Upper lobe of left lung (tissue), 6 donors: ENCODE data around the gene FAM47E. TPM values are rescaled to one million over a fixed set of nuclear protein-coding genes. Genes with fewer than 3 reads are reported as not detected.

Source experiments
- ATAC-seq, 2 donors: fragments of 200-7000 bp; cut with Tn5 transposase; one replicate each; pipeline ENCODE4 v1.9.1; 2022; ENCODE audit warnings: mild to moderate bottlenecking in 2 of 2, moderate library complexity in 2 of 2; ENCODE audit not compliant: low FRiP score in 2 of 2
- DNase-seq, 2 donors: peaks; one replicate each; pipeline ENCODE4 v3.0.0-alpha.2; 2019 to 2020
- H3K27ac ChIP-seq, 4 donors: fragments of 200-600 bp; sonication (generic); one replicate each; pipeline ENCODE4 v1.5.1; 2016 to 2019
- H3K27me3 ChIP-seq, 4 donors: fragments of 200-600 bp; sonication (generic); one replicate each; pipeline ENCODE4 v1.5.1; 2017 to 2019
- H3K36me3 ChIP-seq, 4 donors: fragments of 200-600 bp; sonication (generic); one replicate each; pipeline ENCODE4 v1.5.1; 2016 to 2019
- H3K4me1 ChIP-seq, 4 donors: fragments of 200-600 bp; sonication (generic); one replicate each; pipeline ENCODE4 v1.5.1; 2018 to 2019
- H3K4me3 ChIP-seq, 4 donors: fragments of 200-600 bp; sonication (generic); one replicate each; pipeline ENCODE4 v1.5.1; 2017 to 2019; ENCODE audit warnings: mild to moderate bottlenecking in 2 of 4, moderate library complexity in 1 of 4
- H3K9me3 ChIP-seq, 4 donors: fragments of 200-600 bp; sonication (generic); one replicate each; pipeline ENCODE4 v1.5.1; 2018 to 2019
- EP300 ChIP-seq, 4 donors: sonication (generic); formaldehyde crosslinking; IDR thresholded peaks; one replicate each; pipeline ENCODE4 v1.5.1; 2017; ENCODE audit warnings: antibody characterized with exemption in 4 of 4, control low read depth in 2 of 4
- POLR2A ChIP-seq, 4 donors: fragments of 450-650 bp; IDR thresholded peaks; one replicate each; pipeline ENCODE4 v1.5.1; 2016 to 2017; ENCODE audit warnings: antibody characterized with exemption in 4 of 4, mild to moderate bottlenecking in 2 of 4
- POLR2AphosphoS5 ChIP-seq, 2 donors: sonication (generic); formaldehyde crosslinking; IDR thresholded peaks; one replicate each; pipeline ENCODE4 v1.5.1; 2017; ENCODE audit warnings: antibody characterized with exemption in 2 of 2
- WGBS, 2 donors: methylation state at CpG; one replicate each; pipeline ENCODE4 v1.1.5; 2017 to 2018; 5-methylcytosine and 5-hydroxymethylcytosine counted together
- total RNA-seq, 6 donors: library from RNA; depleted of rRNA in 4 of 6; stranded (reverse); fragments of >200 nt in 4 of 6; gene quantifications; one replicate each; pipeline versions ENCODE4 v1.1.0 to v1.2.1, GENCODE V29; 2016 to 2021
- TF ChIP-seq, protein P1 (sequence below), 6 experiments: fragments of 450-650 bp in 4 of 6; fragments of 200-600 bp in 2 of 6; sonication (generic) in 2 of 6; IDR thresholded peaks; one replicate each; pipeline ENCODE4 v1.5.1; 2016 to 2019; ENCODE audit warnings: antibody characterized with exemption in 6 of 6
- donor health status: DM: no; HTN: no; CAD: no; lungs with moderate emphysema.
- donor health status: DM: no; HTN: yes; CAD: no; lungs with severe emphysema.

Gene FAM47E
- total RNA-seq, 6 donors from 2014 or later = 4.0 to 17.5 (median 6.5) TPM

DNA sequence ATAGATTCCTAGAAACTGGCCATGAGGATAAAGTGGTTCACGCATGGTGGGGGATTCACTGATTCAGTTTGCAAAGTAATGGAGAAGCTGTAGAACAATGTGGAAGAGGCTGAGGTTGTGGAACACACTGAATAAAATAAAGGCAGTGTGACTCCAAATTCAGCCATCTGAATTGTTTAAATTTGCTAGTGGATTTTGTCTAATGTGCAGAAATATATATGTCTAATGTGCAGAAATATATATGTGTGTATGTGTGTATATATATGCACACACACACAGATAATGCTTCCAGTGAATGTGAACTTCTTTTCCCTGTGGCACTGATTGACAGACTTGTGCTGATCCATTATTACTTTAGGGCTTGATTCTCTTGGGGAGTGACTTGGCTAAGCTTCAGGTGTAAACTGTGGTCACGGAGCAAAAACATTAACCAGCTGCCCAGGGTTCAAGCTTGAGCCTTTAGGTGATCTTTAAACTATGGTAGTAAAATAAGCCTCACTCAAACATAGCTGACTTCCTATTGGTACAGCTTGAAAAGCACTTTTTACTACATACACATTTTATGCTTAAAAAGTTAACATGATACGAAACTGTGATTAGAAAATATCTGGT lies 58.5 kb downstream of the FAM47E start:
- Histone ChIP-seq H3K36me3 (peaks cover 0 to 6% (median 2%) of the 10 kb centered on the region in 4 donors), H3K27me3 (no peaks in the 10 kb centered on the region), H3K27ac (no peak overlapping the region), H3K9me3 (no peaks in the 10 kb centered on the region), H3K4me1 (peaks cover 9 to 30% (median 22%) of the 10 kb centered on the region in 4 donors), H3K4me3 (no peak overlapping the region)
- DNase-seq (no peak), ATAC-seq (no peak)
- WGBS, 2 donors = 89 to 92% methylated on average over 3 of the region's 3 CpGs
- no peak for TF ChIP-seq EP300 (IDR thresholded peaks at IDR 0.05)
- TF ChIP-seq POLR2A (IDR thresholded peaks at IDR 0.05) = no peak
- TF ChIP-seq, protein P1, sequence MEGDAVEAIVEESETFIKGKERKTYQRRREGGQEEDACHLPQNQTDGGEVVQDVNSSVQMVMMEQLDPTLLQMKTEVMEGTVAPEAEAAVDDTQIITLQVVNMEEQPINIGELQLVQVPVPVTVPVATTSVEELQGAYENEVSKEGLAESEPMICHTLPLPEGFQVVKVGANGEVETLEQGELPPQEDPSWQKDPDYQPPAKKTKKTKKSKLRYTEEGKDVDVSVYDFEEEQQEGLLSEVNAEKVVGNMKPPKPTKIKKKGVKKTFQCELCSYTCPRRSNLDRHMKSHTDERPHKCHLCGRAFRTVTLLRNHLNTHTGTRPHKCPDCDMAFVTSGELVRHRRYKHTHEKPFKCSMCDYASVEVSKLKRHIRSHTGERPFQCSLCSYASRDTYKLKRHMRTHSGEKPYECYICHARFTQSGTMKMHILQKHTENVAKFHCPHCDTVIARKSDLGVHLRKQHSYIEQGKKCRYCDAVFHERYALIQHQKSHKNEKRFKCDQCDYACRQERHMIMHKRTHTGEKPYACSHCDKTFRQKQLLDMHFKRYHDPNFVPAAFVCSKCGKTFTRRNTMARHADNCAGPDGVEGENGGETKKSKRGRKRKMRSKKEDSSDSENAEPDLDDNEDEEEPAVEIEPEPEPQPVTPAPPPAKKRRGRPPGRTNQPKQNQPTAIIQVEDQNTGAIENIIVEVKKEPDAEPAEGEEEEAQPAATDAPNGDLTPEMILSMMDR (IDR thresholded peaks at IDR 0.05) = no peak
- no peak for TF ChIP-seq POLR2AphosphoS5 (IDR thresholded peaks at IDR 0.05)

DNA sequence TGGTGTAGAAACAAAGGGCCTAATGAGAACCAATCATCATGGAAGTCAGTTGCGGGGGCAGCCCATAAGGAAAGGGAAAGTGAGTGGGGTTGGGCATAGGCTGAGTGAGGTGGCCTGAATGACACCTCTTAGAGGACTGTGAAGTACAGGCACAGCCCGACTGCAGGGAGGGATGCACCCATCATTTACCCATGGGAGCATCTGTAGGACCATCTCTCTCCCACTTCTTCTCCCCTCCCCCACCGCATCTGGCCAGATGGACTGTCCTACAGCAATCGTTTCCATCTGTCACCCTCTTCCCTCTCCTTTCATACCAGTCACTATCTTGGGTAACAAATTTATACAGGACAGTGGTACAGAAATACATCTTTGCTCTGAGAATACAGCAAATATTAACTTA lies 59.2 kb downstream of the FAM47E start:
- peaks cover 7 to 23% (median 16%) of the 10 kb centered on the region in 4 donors for H3K4me1 ChIP-seq
- H3K4me3 ChIP-seq = no peak overlapping the region
- DNase-seq (no peak), ATAC-seq (no peak)
- no peaks in the 10 kb centered on the region for H3K27me3 ChIP-seq
- H3K27ac ChIP-seq = no peak overlapping the region
- WGBS, 2 donors = 80 to 83% methylated on average over 4 of the region's 4 CpGs
- no peaks in the 10 kb centered on the region for H3K9me3 ChIP-seq
- peaks cover 0 to 6% (median 2%) of the 10 kb centered on the region in 4 donors for H3K36me3 ChIP-seq
- no peak for TF ChIP-seq POLR2AphosphoS5 (IDR thresholded peaks at IDR 0.05)

GRCh38 chr4:76311896-76312331 lies 60.4 kb downstream of the FAM47E start:
- WGBS, 2 donors = 56 to 57% methylated on average over 1 of the region's 1 CpG
- Histone ChIP-seq H3K36me3 (peaks cover 0 to 6% (median 2%) of the 10 kb centered on the region in 4 donors), H3K27ac (no peak overlapping the region), H3K9me3 (peaks cover 0 to 5% (median 0%) of the 10 kb centered on the region in 4 donors), H3K27me3 (no peaks in the 10 kb centered on the region), H3K4me3 (no peak overlapping the region), H3K4me1 (peaks cover 7 to 20% (median 14%) of the 10 kb centered on the region in 4 donors)
- TF ChIP-seq POLR2A (IDR thresholded peaks at IDR 0.05) (no peak), POLR2AphosphoS5 (IDR thresholded peaks at IDR 0.05) (no peak), EP300 (IDR thresholded peaks at IDR 0.05) (no peak)
- TF ChIP-seq, protein P1 (IDR thresholded peaks at IDR 0.05) = no peak
- ATAC-seq = peak; percentile 28
- peak in 1 of 2 donors; percentile 40 for DNase-seq

DNA sequence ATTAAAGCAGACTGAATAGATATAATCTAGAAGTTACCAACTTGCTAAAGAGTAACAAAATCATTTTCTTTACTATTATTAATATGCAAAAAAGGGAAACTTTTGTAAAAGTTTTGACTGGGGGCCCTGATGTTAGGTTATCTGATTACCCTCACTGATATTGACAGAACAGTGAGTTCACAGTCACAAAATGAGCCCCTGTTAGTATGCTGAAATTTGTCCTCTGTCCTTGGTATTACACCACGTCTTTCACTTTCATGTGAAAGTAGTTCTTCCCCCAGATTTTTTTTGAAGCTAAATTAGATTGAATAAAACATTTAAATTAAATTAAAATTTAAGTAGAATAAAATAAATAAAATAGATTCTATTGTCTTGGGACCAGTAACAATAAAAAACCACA lies 60.9 kb downstream of the FAM47E start:
- TF ChIP-seq EP300 (IDR thresholded peaks at IDR 0.05) (no peak), POLR2A (IDR thresholded peaks at IDR 0.05) (no peak), POLR2AphosphoS5 (IDR thresholded peaks at IDR 0.05) (no peak)
- TF ChIP-seq, protein P1 (IDR thresholded peaks at IDR 0.05) = no peak
- Histone ChIP-seq H3K9me3 (peaks cover 0 to 5% (median 1%) of the 10 kb centered on the region in 4 donors), H3K27me3 (no peaks in the 10 kb centered on the region), H3K27ac (no peak overlapping the region), H3K4me3 (no peak overlapping the region), H3K4me1 (peaks cover 6 to 16% (median 9%) of the 10 kb centered on the region in 4 donors), H3K36me3 (peaks cover 0 to 6% (median 2%) of the 10 kb centered on the region in 4 donors)
- 66 to 68% methylated on average over 1 of the region's 1 CpG for WGBS, 2 donors
- DNase-seq (no peak), ATAC-seq (no peak)

- H3K27me3 ChIP-seq = no peaks in the 10 kb centered on the region
- TF ChIP-seq POLR2AphosphoS5 (IDR thresholded peaks at IDR 0.05) (no peak), POLR2A (IDR thresholded peaks at IDR 0.05) (no peak), EP300 (IDR thresholded peaks at IDR 0.05) (no peak)
- TF ChIP-seq, protein P1 (IDR thresholded peaks at IDR 0.05) = no peak
- 74 to 82% methylated on average over 2 of the region's 2 CpGs for WGBS, 2 donors
- DNase-seq (no peak), ATAC-seq (no peak)
- H3K27ac ChIP-seq = no peak overlapping the region
- peaks cover 0 to 5% (median 1%) of the 10 kb centered on the region in 4 donors for H3K9me3 ChIP-seq
- no peak overlapping the region for H3K4me3 ChIP-seq
- peaks cover 0 to 6% (median 2%) of the 10 kb centered on the region in 4 donors for H3K36me3 ChIP-seq
- H3K4me1 ChIP-seq = peaks cover 3 to 12% (median 7%) of the 10 kb centered on the region in 4 donors
These were observed 62.0 kb downstream of the FAM47E start for GRCh38 chr4:76313547-76313946.
